NB4 (cell line): Measurements from ENCODE around the gene PIP4K2A.
"Not testable (repeated sequence)": the region's sequence is repeated elsewhere in the genome, so short reads cannot be mapped to it uniquely, and the experiment has no call there.

Experiments used
- CTCF ChIP-seq: IDR thresholded peaks from one replicate; pipeline ENCODE4 v1.5.1; 2012; ENCODE audit warnings: low read depth, low read length
- POLR2A ChIP-seq: IDR thresholded peaks from 2 replicates; pipeline ENCODE4 v1.6.1; 2011; ENCODE audit warnings: mild to moderate bottlenecking; ENCODE audit not compliant: insufficient read length; ENCODE audit errors: extremely low read depth

- TF ChIP-seq CTCF, POLR2A: not testable (repeated sequence)
Measured at GRCh38 chr10:22508214-22508613, 206.2 kb downstream of the PIP4K2A start.
